ENCODE data around the gene RNF208. TPM values are rescaled to one million over a fixed set of nuclear protein-coding genes. Genes with fewer than 3 reads are reported as not detected.

The RNF208 gene
- total RNA-seq, 1 donor from 2014 or later = 4.3 TPM

- Histone ChIP-seq H3K4me1 (ENCODE audit: insufficient read depth, low read length) (peaks cover 22% of the 10 kb centered on the region), H2AFZ (ENCODE audit: low read depth, low read length) (peak within 1 kb of the TSS; percentile 18), H3K9ac (ENCODE audit: low read length) (no peak within 1 kb of the TSS), H3K4me2 (ENCODE audit: low read length) (peak within 1 kb of the TSS; percentile 35), H3K79me2 (ENCODE audit: insufficient read depth, low read length) (no peaks in the 10 kb centered on the region), H3K27me3 (ENCODE audit: insufficient read depth, low read length) (no peaks in the 10 kb centered on the region), H3K4me3 (ENCODE audit: insufficient read depth, low read depth, low read length) (no peak within 1 kb of the TSS), H3K9me3 (ENCODE audit: insufficient read depth, low read depth, low read length) (no peaks in the 10 kb centered on the region), H3K36me3 (ENCODE audit: insufficient read depth, low read length) (no peaks in the 10 kb centered on the region), H4K20me1 (ENCODE audit: insufficient read depth, low read length) (no peaks in the 10 kb centered on the region), H3K27ac (ENCODE audit: low read depth, low read length) (no peak within 1 kb of the TSS)
- Mint-ChIP-seq H3K27ac (ENCODE audit: unreplicated experiment) (peak within 1 kb of the TSS; percentile 77), H3K36me3 (ENCODE audit: low read depth, unreplicated experiment) (no peaks in the 10 kb centered on the region), H3K4me1 (ENCODE audit: low read depth, unreplicated experiment) (peaks cover 4% of the 10 kb centered on the region), H3K9me3 (ENCODE audit: unreplicated experiment) (no peaks in the 10 kb centered on the region), H3K27me3 (ENCODE audit: low read depth, unreplicated experiment) (no peaks in the 10 kb centered on the region), H3K4me3 (ENCODE audit: unreplicated experiment) (no peak within 1 kb of the TSS)
- no peak for TF ChIP-seq EZH2 (IDR thresholded peaks at IDR 0.05; ENCODE audit: insufficient read depth, low read length)
- TF ChIP-seq CTCF (IDR thresholded peaks at IDR 0.05; ENCODE audit: insufficient read depth, low read depth, low read length) = peak; percentile 61
- no peak for FAIRE-seq
- peak; percentile 27 for DNase-seq (ENCODE audit: low read depth)
Measured at GRCh38 chr9:137227054-137227852, 5.2 kb upstream of the RNF208 start, which contains the start of gene RNF224. Gene RNF224, plus strand, starts transcription at chr9:137227502. Its CDS starts 834 bp downstream, at chr9:137228336.

GRCh38 chr9:137226338-137227053 lies 4.5 kb upstream of the RNF208 start:
- Histone ChIP-seq H3K4me1 (ENCODE audit: insufficient read depth, low read length) (peaks cover 22% of the 10 kb centered on the region), H3K27ac (ENCODE audit: low read depth, low read length) (no peak overlapping the region), H3K9ac (ENCODE audit: low read length) (no peak overlapping the region), H3K79me2 (ENCODE audit: insufficient read depth, low read length) (no peaks in the 10 kb centered on the region), H3K9me3 (ENCODE audit: insufficient read depth, low read depth, low read length) (no peaks in the 10 kb centered on the region), H3K27me3 (ENCODE audit: insufficient read depth, low read length) (no peaks in the 10 kb centered on the region), H4K20me1 (ENCODE audit: insufficient read depth, low read length) (no peaks in the 10 kb centered on the region), H3K4me3 (ENCODE audit: insufficient read depth, low read depth, low read length) (no peak overlapping the region), H3K36me3 (ENCODE audit: insufficient read depth, low read length) (no peaks in the 10 kb centered on the region), H2AFZ (ENCODE audit: low read depth, low read length) (no peak overlapping the region), H3K4me2 (ENCODE audit: low read length) (no peak overlapping the region)
- no peaks in the 10 kb centered on the region for H3K9me3 Mint-ChIP-seq (ENCODE audit: unreplicated experiment)
- DNase-seq (ENCODE audit: low read depth) (no peak), FAIRE-seq (no peak)
- TF ChIP-seq CTCF (IDR thresholded peaks at IDR 0.05; ENCODE audit: insufficient read depth, low read depth, low read length) (no peak), EZH2 (IDR thresholded peaks at IDR 0.05; ENCODE audit: insufficient read depth, low read length) (no peak)
- peaks cover 4% of the 10 kb centered on the region for H3K4me1 Mint-ChIP-seq (ENCODE audit: low read depth, unreplicated experiment)
- H3K4me3 Mint-ChIP-seq (ENCODE audit: unreplicated experiment) = no peak overlapping the region
- no peak overlapping the region for H3K27ac Mint-ChIP-seq (ENCODE audit: unreplicated experiment)
- H3K36me3 Mint-ChIP-seq (ENCODE audit: low read depth, unreplicated experiment) = no peaks in the 10 kb centered on the region
- no peaks in the 10 kb centered on the region for H3K27me3 Mint-ChIP-seq (ENCODE audit: low read depth, unreplicated experiment)
